HFF-Myc (cell line): ENCODE results near the gene KLHL22.
"Not testable (repeated sequence)": the region's sequence is repeated elsewhere in the genome, so short reads cannot be mapped to it uniquely, and the experiment has no call there.

ENCODE experiments used
- DNase-seq: peaks from one replicate; pipeline ENCODE4 v3.0.0-alpha.2; 2011; ENCODE audit warnings: low read depth; ENCODE audit errors: extremely low read depth
- H3K4me3 ChIP-seq: replicated peaks from 2 replicates; pipeline ENCODE4 v1.5.1; 2011; ENCODE audit warnings: low read depth, mild to moderate bottlenecking, control low read depth, low read length
- TF ChIP-seq, protein P1 (sequence below): IDR thresholded peaks from 2 replicates; pipeline ENCODE4 v1.5.1; 2012; ENCODE audit warnings: mild to moderate bottlenecking, low read depth, low read length, control low read depth; ENCODE audit errors: missing control alignments

The KLHL22 gene

GRCh38 chr22:20392983-20393704, 102.5 kb downstream of the KLHL22 start:
- TF ChIP-seq, protein P1, sequence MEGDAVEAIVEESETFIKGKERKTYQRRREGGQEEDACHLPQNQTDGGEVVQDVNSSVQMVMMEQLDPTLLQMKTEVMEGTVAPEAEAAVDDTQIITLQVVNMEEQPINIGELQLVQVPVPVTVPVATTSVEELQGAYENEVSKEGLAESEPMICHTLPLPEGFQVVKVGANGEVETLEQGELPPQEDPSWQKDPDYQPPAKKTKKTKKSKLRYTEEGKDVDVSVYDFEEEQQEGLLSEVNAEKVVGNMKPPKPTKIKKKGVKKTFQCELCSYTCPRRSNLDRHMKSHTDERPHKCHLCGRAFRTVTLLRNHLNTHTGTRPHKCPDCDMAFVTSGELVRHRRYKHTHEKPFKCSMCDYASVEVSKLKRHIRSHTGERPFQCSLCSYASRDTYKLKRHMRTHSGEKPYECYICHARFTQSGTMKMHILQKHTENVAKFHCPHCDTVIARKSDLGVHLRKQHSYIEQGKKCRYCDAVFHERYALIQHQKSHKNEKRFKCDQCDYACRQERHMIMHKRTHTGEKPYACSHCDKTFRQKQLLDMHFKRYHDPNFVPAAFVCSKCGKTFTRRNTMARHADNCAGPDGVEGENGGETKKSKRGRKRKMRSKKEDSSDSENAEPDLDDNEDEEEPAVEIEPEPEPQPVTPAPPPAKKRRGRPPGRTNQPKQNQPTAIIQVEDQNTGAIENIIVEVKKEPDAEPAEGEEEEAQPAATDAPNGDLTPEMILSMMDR, result no peak
- DNase-seq, result no peak
- H3K4me3 ChIP-seq, result peak overlapping the region; percentile 64

DNA sequence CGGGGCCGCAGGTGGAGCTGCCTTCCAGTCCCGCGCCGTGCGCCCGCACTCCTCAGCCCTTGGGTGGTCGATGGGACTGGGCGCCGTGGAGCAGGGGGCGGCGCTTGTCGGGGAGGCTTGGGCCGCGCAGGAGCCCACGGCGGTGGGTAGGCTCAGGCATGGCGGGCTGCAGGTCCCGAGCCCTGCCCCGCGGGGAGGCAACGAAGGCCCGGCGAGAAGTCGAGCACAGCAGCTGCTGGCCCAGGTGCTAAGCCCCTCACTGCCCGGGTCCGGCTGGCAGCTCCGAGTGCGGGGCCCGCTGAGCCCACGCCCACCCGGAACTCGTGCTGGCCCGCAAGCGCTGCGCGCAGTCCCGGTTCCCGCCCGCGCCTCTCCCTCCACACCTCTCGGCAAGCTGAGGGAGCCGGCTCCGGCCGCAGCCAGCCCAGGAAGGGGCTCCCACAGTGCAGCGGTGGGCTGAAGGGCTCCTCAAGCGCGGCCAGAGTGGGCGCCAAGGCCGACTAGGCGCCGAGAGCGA, 103.2 kb downstream of the KLHL22 start:
- not testable (repeated sequence) for DNase-seq, H3K4me3 ChIP-seq
